PC-9 (cell line): ENCODE results near the gene SNAP47.

Experiments used
- CTCF ChIP-seq: fragments of 200-600 bp; sonication (generic); conservative IDR thresholded peaks from 2 replicates; pipeline ENCODE4 v1.6.1; 2017; ENCODE audit warnings: mixed run types, antibody characterized with exemption, mild to moderate bottlenecking, moderate library complexity
- EZH2 ChIP-seq: fragments of 200-600 bp; sonication (generic); IDR thresholded peaks from 2 replicates; pipeline ENCODE4 v1.8.0; 2017; ENCODE audit warnings: antibody characterized with exemption, low read depth

GRCh38 chr1:227791425-227792143 lies 56.3 kb downstream of the SNAP47 start:
- TF ChIP-seq CTCF = no peak
- no peak for TF ChIP-seq EZH2
